Measurements from ENCODE around the gene MUS81. TPM values are rescaled to one million over a fixed set of nuclear protein-coding genes. Genes with fewer than 3 reads are reported as not detected.
A peak's percentile ranks its signal among the peaks of the same experiment; 100 is the strongest.

The MUS81 gene
- total and polyA plus RNA-seq, 2 of the 13 experiments (the other 11 are each of a cell fraction or from before 2014, with no cell fraction given): 25.6 to 30.2 TPM

DNA sequence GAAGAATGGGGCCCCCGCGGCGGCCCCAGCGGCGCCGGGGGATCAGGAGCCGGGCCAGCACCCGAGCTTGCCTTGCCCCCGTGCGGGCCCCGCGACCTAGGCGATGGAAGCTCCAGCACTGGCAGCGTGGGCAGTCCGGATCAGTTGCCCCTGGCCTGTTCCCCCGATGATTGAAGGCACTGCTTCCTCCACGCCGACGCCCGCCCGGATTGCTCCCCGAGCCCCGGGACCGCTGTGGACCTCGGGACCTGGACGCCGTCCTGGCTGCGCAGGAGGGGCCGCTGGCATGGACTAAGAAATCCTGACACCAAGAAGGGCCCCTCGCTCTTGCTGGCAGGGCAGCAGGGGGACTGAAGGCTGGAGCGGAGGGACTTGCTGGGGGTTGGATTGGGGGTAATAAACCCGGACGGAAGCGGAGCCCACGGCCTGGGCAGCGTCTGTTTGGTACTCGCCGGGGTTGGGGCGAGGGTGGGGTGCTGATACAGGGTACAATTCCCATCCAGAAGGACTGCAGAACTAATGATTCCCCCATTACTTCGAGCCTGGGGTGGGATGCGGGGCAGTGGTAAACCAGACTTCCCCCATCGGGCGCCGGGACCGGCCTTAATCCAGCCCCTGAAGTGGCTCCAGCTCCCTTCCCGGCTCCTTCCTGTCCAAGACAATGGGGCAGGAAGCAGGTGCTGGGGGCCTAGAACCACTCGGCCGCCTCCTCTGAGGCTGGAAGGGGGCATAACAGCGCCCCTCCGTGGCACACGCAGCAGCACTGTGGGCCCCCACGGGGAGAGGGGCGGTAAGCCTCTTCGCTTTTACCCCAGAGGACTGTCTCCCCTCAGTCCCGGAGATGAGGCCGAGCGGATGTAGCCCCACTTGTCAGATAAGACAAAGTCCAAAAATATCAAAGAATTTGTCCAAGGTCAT is 31.2 kb downstream of the MUS81 start (continued):
- TF ChIP-seq, protein P1, sequence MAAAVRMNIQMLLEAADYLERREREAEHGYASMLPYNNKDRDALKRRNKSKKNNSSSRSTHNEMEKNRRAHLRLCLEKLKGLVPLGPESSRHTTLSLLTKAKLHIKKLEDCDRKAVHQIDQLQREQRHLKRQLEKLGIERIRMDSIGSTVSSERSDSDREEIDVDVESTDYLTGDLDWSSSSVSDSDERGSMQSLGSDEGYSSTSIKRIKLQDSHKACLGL (CRISPR knock-in tag; IDR thresholded peaks at IDR 0.05): 0 out of 2 replicates have a peak, but pooled peaks have one; percentile 0
- TF ChIP-seq NFYC (CRISPR knock-in tag; IDR thresholded peaks at IDR 0.05): no peak
- 0 out of 4 replicates have a peak, but pooled peaks of 1 of the 2 experiments have one; percentile 24 for TF ChIP-seq EP300 (IDR thresholded peaks at IDR 0.05; ENCODE audit: low read depth in 2 of 2, low read length in 2 of 2)
- TF ChIP-seq EP300 (CRISPR knock-in tag; IDR thresholded peaks at IDR 0.05; ENCODE audit: borderline replicate concordance): no peak
- TF ChIP-seq SOX5 (CRISPR knock-in tag; IDR thresholded peaks at IDR 0.05; ENCODE audit: borderline replicate concordance): peak; percentile 38; the same call in 1 of the 2 replicates
- TF ChIP-seq EEA1 (CRISPR knock-in tag; IDR thresholded peaks at IDR 0.05; ENCODE audit: borderline replicate concordance): 0 out of 2 replicates have a peak, but pooled peaks have one; percentile 29
- no peak for TF ChIP-seq TEAD3 (CRISPR knock-in tag; optimal IDR thresholded peaks at IDR 0.05; ENCODE audit: borderline replicate concordance)
- TF ChIP-seq ZNF883 (CRISPR knock-in tag; IDR thresholded peaks at IDR 0.05; ENCODE audit: not compliant biosample characterization): peak; percentile 24
- TF ChIP-seq, protein P2, sequence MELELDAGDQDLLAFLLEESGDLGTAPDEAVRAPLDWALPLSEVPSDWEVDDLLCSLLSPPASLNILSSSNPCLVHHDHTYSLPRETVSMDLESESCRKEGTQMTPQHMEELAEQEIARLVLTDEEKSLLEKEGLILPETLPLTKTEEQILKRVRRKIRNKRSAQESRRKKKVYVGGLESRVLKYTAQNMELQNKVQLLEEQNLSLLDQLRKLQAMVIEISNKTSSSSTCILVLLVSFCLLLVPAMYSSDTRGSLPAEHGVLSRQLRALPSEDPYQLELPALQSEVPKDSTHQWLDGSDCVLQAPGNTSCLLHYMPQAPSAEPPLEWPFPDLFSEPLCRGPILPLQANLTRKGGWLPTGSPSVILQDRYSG (CRISPR knock-in tag; IDR thresholded peaks at IDR 0.05): no peak
- TF ChIP-seq ZNF569 (CRISPR knock-in tag; IDR thresholded peaks at IDR 0.05; ENCODE audit: borderline replicate concordance): no peak
- no peak for TF ChIP-seq ARID2 (CRISPR knock-in tag; IDR thresholded peaks at IDR 0.05; ENCODE audit: borderline replicate concordance)
- no peak for TF ChIP-seq KDM5A (IDR thresholded peaks at IDR 0.05; ENCODE audit: borderline replicate concordance, low read length)
- peak; percentile 60; the same call in 1 of the 2 replicates for TF ChIP-seq SP4 (CRISPR knock-in tag; IDR thresholded peaks at IDR 0.05)
- TF ChIP-seq SMC3 (IDR thresholded peaks at IDR 0.05; ENCODE audit: low read length): no peak
- no peak for TF ChIP-seq NFIC (IDR thresholded peaks at IDR 0.05; ENCODE audit: low read length)
- peak; percentile 13 for TF ChIP-seq XRCC5 (optimal IDR thresholded peaks at IDR 0.05; ENCODE audit: low read length)
- TF ChIP-seq TSC22D2 (CRISPR knock-in tag; IDR thresholded peaks at IDR 0.05; ENCODE audit: borderline replicate concordance): no peak
- TF ChIP-seq, protein P3, sequence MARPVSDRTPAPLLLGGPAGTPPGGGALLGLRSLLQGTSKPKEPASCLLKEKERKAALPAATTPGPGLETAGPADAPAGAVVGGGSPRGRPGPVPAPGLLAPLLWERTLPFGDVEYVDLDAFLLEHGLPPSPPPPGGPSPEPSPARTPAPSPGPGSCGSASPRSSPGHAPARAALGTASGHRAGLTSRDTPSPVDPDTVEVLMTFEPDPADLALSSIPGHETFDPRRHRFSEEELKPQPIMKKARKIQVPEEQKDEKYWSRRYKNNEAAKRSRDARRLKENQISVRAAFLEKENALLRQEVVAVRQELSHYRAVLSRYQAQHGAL (CRISPR knock-in tag; IDR thresholded peaks at IDR 0.05; ENCODE audit: not compliant biosample characterization): no peak
- TF ChIP-seq ZNF143 (CRISPR knock-in tag; IDR thresholded peaks at IDR 0.05): no peak
- no peak for TF ChIP-seq NONO (IDR thresholded peaks at IDR 0.05)
- TF ChIP-seq NONO (CRISPR knock-in tag; conservative IDR thresholded peaks at IDR 0.05): peak; percentile 79
- no peak for TF ChIP-seq PLRG1 (conservative IDR thresholded peaks at IDR 0.05)
- peak; percentile 69 for TF ChIP-seq SIN3A (IDR thresholded peaks at IDR 0.05; ENCODE audit: borderline replicate concordance, low read depth, low read length)
- TF ChIP-seq ZFP37 (CRISPR knock-in tag; IDR thresholded peaks at IDR 0.05; ENCODE audit: borderline replicate concordance): no peak
- TF ChIP-seq SRF (IDR thresholded peaks at IDR 0.05; ENCODE audit: low read depth, low read length): no peak
- TF ChIP-seq MAZ (IDR thresholded peaks at IDR 0.05; ENCODE audit: borderline replicate concordance, low read depth, low read length): peak; percentile 38; the same call in 1 of the 2 replicates
- peak; percentile 81; the same call in 1 of the 2 replicates for TF ChIP-seq MAZ (CRISPR knock-in tag; IDR thresholded peaks at IDR 0.05; ENCODE audit: low read depth)
- TF ChIP-seq, protein P4, sequence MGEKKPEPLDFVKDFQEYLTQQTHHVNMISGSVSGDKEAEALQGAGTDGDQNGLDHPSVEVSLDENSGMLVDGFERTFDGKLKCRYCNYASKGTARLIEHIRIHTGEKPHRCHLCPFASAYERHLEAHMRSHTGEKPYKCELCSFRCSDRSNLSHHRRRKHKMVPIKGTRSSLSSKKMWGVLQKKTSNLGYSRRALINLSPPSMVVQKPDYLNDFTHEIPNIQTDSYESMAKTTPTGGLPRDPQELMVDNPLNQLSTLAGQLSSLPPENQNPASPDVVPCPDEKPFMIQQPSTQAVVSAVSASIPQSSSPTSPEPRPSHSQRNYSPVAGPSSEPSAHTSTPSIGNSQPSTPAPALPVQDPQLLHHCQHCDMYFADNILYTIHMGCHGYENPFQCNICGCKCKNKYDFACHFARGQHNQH (CRISPR knock-in tag; IDR thresholded peaks at IDR 0.05): peak; percentile 63; the same call in 1 of the 2 replicates

Measured in HepG2 (cell line).